Fibroblast of lung (primary cell): ENCODE data around the gene RPS27. TPM values are rescaled to one million over a fixed set of nuclear protein-coding genes. Genes with fewer than 3 reads are reported as not detected.
"Not testable (repeated sequence)": the region's sequence is repeated elsewhere in the genome, so short reads cannot be mapped to it uniquely, and the experiment has no call there.

Source experiments
- DNase-seq, 2 donors: peaks; one replicate each; pipeline versions ENCODE4 v3.0.0 to v3.0.0-alpha.2; 2010; ENCODE audit warnings: low read depth in 2 of 2
- H2AFZ ChIP-seq: 2 replicates; pipeline ENCODE4 v1.5.1; 2012; ENCODE audit warnings: low read length, control low read depth, inconsistent platforms
- H3K27ac ChIP-seq: 2 replicates; pipeline ENCODE4 v1.5.1; 2011; ENCODE audit warnings: low read length, control low read depth; ENCODE audit not compliant: insufficient read depth
- H3K27me3 ChIP-seq: 2 replicates; pipeline ENCODE4 v1.5.1; 2011; ENCODE audit warnings: mild to moderate bottlenecking, low read length; ENCODE audit not compliant: control insufficient read depth, insufficient read depth
- H3K36me3 ChIP-seq: 2 replicates; pipeline ENCODE4 v1.5.1; 2011; ENCODE audit warnings: low read length; ENCODE audit not compliant: control insufficient read depth, insufficient read depth
- H3K4me1 ChIP-seq: 2 replicates; pipeline ENCODE4 v1.5.1; 2011; ENCODE audit warnings: low read length; ENCODE audit not compliant: control insufficient read depth, insufficient read depth; ENCODE audit errors: extremely low read depth
- H3K4me2 ChIP-seq: 2 replicates; pipeline ENCODE4 v1.5.1; 2011; ENCODE audit warnings: low read length, control low read depth; ENCODE audit not compliant: insufficient read depth; ENCODE audit errors: extremely low read depth
- H3K4me3 ChIP-seq, 4 experiments: fragments of 200-600 bp in 1 of 4; sonication (generic) in 1 of 4; replicated peaks in 1 of 4; 2 replicates each; pipeline ENCODE4 v1.5.1; 2011 to 2016; ENCODE audit warnings: low read length in 4 of 4, low read depth in 3 of 4, mild to moderate bottlenecking in 3 of 4, control low read depth in 2 of 4, inconsistent platforms in 1 of 4, mixed read lengths in 1 of 4; ENCODE audit not compliant: insufficient read depth in 1 of 4; ENCODE audit errors: control extremely low read depth in 1 of 4
- H3K79me2 ChIP-seq: 2 replicates; pipeline ENCODE4 v1.5.1; 2012; ENCODE audit warnings: mild to moderate bottlenecking, low read length, inconsistent platforms; ENCODE audit not compliant: control insufficient read depth, insufficient read depth
- H3K9ac ChIP-seq: 2 replicates; pipeline ENCODE4 v1.5.1; 2011; ENCODE audit warnings: mild to moderate bottlenecking, low read length, control low read depth; ENCODE audit not compliant: insufficient read depth
- H3K9me3 ChIP-seq: 2 replicates; pipeline ENCODE4 v1.5.1; 2012; ENCODE audit warnings: low read depth, low read length; ENCODE audit not compliant: control insufficient read depth, insufficient read depth
- H4K20me1 ChIP-seq: 2 replicates; pipeline ENCODE4 v1.5.1; 2011; ENCODE audit warnings: low read length; ENCODE audit not compliant: control insufficient read depth, insufficient read depth; ENCODE audit errors: extremely low read depth
- CTCF ChIP-seq, 2 donors: IDR thresholded peaks in 1 of 2; conservative IDR thresholded peaks in 1 of 2; 1 replicate in 1 of 2; 2 replicates in 1 of 2; pipeline ENCODE4 v1.5.1; 2011 to 2012; ENCODE audit warnings: low read length in 2 of 2, control low read depth in 1 of 2, inconsistent platforms in 1 of 2, low read depth in 1 of 2, mild to moderate bottlenecking in 1 of 2
- EZH2 ChIP-seq: IDR thresholded peaks from 2 replicates; pipeline ENCODE4 v1.5.1; 2012; ENCODE audit warnings: low read length, control low read depth, mild to moderate bottlenecking; ENCODE audit errors: missing control alignments
- polyA plus RNA-seq, 2 donors: library from polyadenylated mRNA; depleted of rRNA in 1 of 2; stranded (reverse) in 1 of 2; unstranded in 1 of 2; fragments of >200 nt; gene quantifications; 2 replicates each; pipeline ENCODE4 v1.2.1, GENCODE V29; 2011 to 2012; ENCODE audit warnings: missing spikeins in 1 of 2
- total RNA-seq: library from RNA; depleted of rRNA; stranded (reverse); fragments of >200 nt; gene quantifications from 2 replicates; pipeline ENCODE4 v1.2.1, GENCODE V29; 2014

Gene RPS27
- total and polyA plus RNA-seq, 2 donors (not counting 1 experiment from before 2014, with no cell fraction given), result 2,883 to 3,291 TPM

- peaks cover 4% of the 10 kb centered on the region for H3K4me1 ChIP-seq
- no peak overlapping the region for H3K27ac ChIP-seq
- no peak overlapping the region for H3K9ac ChIP-seq
- no peaks in the 10 kb centered on the region for H3K27me3 ChIP-seq
- H3K9me3 ChIP-seq, result no peaks in the 10 kb centered on the region
- H3K36me3 ChIP-seq, result peaks cover 9% of the 10 kb centered on the region
- no peak overlapping the region for H3K4me2 ChIP-seq
- H3K79me2 ChIP-seq, result peaks cover 18% of the 10 kb centered on the region
- no peaks in the 10 kb centered on the region for H4K20me1 ChIP-seq
- DNase-seq, result no peak
- no peak overlapping the region for H2AFZ ChIP-seq
- TF ChIP-seq EZH2 (no peak), CTCF (conservative IDR thresholded peaks at IDR 0.05 in 1 of 2, IDR thresholded peaks at IDR 0.05 in 1 of 2; ENCODE audit: low read depth in 1 of 2, low read length in 2 of 2) (no peak)
- H3K4me3 ChIP-seq, result no peak overlapping the region
Measured at GRCh38 chr1:153995640-153996039, 5.1 kb downstream of the RPS27 start.

GRCh38 chr1:153996882-153997281, 6.3 kb downstream of the RPS27 start:
- H3K36me3 ChIP-seq, H4K20me1 ChIP-seq, DNase-seq, H3K4me2 ChIP-seq, H3K4me1 ChIP-seq, H3K79me2 ChIP-seq, H3K27me3 ChIP-seq, H3K4me3 ChIP-seq, H2AFZ ChIP-seq, H3K9me3 ChIP-seq, H3K9ac ChIP-seq, H3K27ac ChIP-seq: not testable (repeated sequence)

- Histone ChIP-seq H3K4me2 (no peak overlapping the region), H3K9ac (no peak overlapping the region), H3K27ac (no peak overlapping the region), H2AFZ (no peak overlapping the region), H3K9me3 (no peaks in the 10 kb centered on the region), H3K27me3 (no peaks in the 10 kb centered on the region), H3K36me3 (no peaks in the 10 kb centered on the region), H3K79me2 (no peaks in the 10 kb centered on the region), H3K4me1 (peaks cover 4% of the 10 kb centered on the region), H3K4me3 (no peak overlapping the region), H4K20me1 (no peaks in the 10 kb centered on the region)
- TF ChIP-seq EZH2 (no peak), CTCF (conservative IDR thresholded peaks at IDR 0.05 in 1 of 2, IDR thresholded peaks at IDR 0.05 in 1 of 2; ENCODE audit: low read depth in 1 of 2, low read length in 2 of 2) (no peak)
- DNase-seq, result no peak
Measured at GRCh38 chr1:154000420-154000819, 9.9 kb downstream of the RPS27 start.
